ENCODE data around the gene HIVEP3. TPM values are rescaled to one million over a fixed set of nuclear protein-coding genes. Genes with fewer than 3 reads are reported as not detected.
"Not testable (repeated sequence)": the region's sequence is repeated elsewhere in the genome, so short reads cannot be mapped to it uniquely, and the experiment has no call there.

Gene HIVEP3
- total RNA-seq, 2 experiments from 2014 or later: 19.4 to 21.3 TPM

DNA sequence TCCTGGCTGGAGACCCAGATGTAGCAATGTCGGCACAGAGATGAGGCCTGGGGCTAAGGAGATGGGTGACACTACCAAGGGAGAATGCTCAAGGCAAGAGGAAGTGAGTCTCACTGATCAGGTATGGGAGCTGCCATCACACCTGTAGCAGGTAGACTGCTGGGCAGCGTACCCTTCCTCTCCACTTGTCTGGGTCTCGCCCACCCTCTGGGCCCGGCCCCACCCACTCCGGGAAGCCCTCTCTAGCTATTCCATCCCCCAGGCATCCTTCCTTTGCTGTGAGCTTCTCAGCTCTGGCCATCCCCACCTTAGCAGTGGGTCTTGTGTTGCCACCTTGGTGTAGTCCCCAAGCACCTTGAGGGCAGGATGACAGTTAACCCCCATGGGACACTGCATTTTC is 346.5 kb downstream of the HIVEP3 start:
- peaks cover 45% of the 10 kb centered on the region for H3K36me3 Mint-ChIP-seq
- H3K27ac Mint-ChIP-seq: no peak overlapping the region
- no peaks in the 10 kb centered on the region for H3K9me3 Mint-ChIP-seq
- no peak for DNase-seq
- H3K4me1 Mint-ChIP-seq: peaks cover 27% of the 10 kb centered on the region
- H3K27me3 Mint-ChIP-seq: no peaks in the 10 kb centered on the region
- H3K4me3 Mint-ChIP-seq: no peak overlapping the region

DNA sequence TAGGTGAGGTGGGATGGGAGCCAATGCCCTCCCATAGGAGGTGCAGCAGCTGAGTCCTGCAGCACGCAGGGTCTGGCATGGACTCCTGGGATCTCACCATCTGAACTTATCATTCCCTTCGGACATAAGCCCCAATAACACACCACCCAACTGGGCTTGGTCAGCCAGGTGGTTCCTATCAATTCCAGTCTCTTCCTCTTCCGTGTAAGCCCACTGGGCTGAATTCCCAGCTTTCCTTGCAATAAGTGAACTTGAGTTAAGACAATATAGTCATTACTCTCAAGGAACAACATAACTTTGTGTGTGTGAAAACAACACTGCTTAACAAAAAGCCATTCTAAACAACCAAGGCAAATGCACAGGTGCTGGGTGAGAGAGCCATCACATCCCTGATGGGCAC is 347.7 kb downstream of the HIVEP3 start:
- H3K27me3 Mint-ChIP-seq: no peaks in the 10 kb centered on the region
- H3K27ac Mint-ChIP-seq: no peak overlapping the region
- H3K36me3 Mint-ChIP-seq: peaks cover 54% of the 10 kb centered on the region
- H3K4me3 Mint-ChIP-seq: no peak overlapping the region
- no peaks in the 10 kb centered on the region for H3K9me3 Mint-ChIP-seq
- no peak for DNase-seq
- peaks cover 17% of the 10 kb centered on the region for H3K4me1 Mint-ChIP-seq

DNA sequence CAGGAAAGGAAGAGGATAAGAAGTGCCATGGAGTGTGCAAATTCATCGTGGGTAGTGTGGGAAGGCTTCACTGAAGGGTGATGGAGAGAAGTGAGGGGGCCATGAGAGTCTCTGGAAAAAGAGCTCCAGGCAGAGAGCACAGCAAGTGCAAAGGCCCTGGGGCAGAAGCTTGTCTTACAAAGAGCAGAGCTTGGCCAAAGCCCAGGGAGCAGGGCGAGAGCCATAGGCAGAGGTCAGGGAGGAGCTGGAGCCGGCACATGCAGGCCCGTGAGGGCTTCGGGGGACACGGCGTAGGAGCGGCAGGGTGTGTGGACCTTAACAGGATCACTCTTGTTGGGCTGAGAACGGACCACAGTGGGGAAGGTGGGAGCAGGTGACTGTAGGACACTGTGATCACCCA is 350.5 kb downstream of the HIVEP3 start:
- Mint-ChIP-seq H3K36me3 (peaks cover 57% of the 10 kb centered on the region), H3K27ac (no peak overlapping the region)
- DNase-seq: no peak

DNA sequence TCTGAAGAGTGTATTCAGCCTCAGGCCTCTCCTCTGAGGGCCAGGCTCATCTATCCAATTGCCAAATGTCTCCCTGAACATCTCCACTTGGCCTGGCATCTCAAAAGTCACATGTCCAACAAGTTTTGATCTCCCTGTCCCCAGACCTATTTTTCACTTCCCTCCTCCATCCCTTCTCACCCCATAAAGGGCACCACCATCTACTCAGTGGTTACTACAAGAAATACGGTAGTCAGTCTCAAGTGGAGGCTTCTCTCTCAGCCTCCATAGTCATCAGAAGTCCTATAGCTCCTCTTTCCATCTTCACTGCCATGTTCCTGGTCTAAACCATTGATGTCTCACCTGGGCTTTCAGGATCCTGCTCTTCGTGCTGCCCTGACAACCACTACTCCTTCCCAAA is 351.8 kb downstream of the HIVEP3 start:
- no peaks in the 10 kb centered on the region for H3K27me3 Mint-ChIP-seq
- no peak for DNase-seq
- H3K27ac Mint-ChIP-seq: no peak overlapping the region
- H3K36me3 Mint-ChIP-seq: peaks cover 50% of the 10 kb centered on the region
- no peak overlapping the region for H3K4me3 Mint-ChIP-seq
- H3K4me1 Mint-ChIP-seq: peaks cover 2% of the 10 kb centered on the region
- no peaks in the 10 kb centered on the region for H3K9me3 Mint-ChIP-seq

More for the DNA sequence above, 350.5 kb downstream of the HIVEP3 start:
- Mint-ChIP-seq H3K9me3 (no peaks in the 10 kb centered on the region), H3K27me3 (no peaks in the 10 kb centered on the region), H3K4me1 (peaks cover 2% of the 10 kb centered on the region), H3K4me3 (no peak overlapping the region)

DNA sequence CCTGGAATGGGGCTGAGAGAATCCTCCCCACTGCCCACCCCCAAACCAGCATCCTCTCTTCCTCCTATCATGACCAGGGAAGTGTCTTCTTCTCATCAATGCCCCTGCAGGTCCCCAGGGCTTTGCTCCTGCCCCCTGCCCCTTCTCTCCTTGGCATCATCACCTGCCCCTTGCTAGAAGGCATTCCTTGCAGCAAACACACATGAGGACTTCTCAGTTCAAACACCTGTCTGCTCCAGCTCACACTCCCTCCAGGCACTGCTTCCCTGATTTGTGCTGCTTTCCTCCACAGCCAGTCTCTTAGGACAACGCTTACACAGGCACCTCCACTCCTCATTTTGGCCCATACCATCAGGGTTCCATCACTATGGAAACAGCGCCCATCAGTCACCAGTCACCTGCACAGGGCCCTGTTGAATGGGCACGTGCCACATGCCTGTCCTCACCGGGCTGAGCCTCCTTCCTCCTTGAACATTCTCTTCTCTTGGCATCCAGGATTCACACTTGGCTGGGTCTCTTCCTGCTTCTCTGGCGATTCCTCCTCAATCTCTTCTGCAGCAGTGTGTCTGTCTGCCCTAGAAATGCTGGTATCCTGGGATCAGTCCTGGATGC is 352.3 kb downstream of the HIVEP3 start:
- no peaks in the 10 kb centered on the region for H3K9me3 Mint-ChIP-seq
- H3K4me3 Mint-ChIP-seq: no peak overlapping the region
- DNase-seq: no peak
- no peak overlapping the region for H3K27ac Mint-ChIP-seq
- peaks cover 47% of the 10 kb centered on the region for H3K36me3 Mint-ChIP-seq
- H3K4me1 Mint-ChIP-seq: peaks cover 2% of the 10 kb centered on the region
- H3K27me3 Mint-ChIP-seq: no peaks in the 10 kb centered on the region

DNA sequence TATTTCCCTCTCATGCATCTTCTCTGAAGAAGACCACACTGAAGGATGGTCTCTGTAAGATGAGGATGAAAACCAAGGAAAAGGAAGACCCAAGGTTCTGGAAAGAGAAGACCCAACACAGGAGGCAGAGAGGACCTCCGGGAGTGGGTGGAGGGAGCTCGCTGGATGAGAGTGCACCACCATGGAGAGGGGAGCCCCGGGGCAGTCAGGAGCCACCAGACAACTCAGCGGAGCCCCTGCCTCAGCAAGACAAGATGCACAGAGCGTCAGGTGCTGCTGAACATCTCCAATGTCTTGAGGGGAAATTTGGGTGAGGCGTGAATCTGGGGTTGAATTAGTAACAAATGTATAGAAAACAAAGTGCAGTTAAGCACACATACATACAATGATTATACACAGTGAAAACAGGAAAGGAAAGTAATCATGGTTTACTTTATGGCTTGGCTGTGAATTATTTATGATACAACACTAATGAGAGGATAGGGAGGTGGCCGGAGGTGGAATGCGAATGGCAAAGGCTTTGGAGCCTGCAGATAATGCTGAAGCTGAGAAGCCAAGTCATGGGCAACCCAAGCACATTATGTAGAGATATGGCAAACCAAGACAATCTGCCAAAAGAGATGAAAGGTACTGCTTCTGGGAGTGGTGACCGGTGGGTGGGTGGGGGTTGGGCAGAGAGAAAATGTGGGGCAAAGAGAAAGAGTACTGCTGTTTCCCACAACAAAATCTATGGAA is 353.8 kb downstream of the HIVEP3 start:
- H3K4me3 Mint-ChIP-seq: no peak overlapping the region
- no peak overlapping the region for H3K27ac Mint-ChIP-seq
- peaks cover 2% of the 10 kb centered on the region for H3K4me1 Mint-ChIP-seq
- no peaks in the 10 kb centered on the region for H3K9me3 Mint-ChIP-seq
- no peak for DNase-seq
- H3K36me3 Mint-ChIP-seq: peaks cover 47% of the 10 kb centered on the region
- no peaks in the 10 kb centered on the region for H3K27me3 Mint-ChIP-seq

DNA sequence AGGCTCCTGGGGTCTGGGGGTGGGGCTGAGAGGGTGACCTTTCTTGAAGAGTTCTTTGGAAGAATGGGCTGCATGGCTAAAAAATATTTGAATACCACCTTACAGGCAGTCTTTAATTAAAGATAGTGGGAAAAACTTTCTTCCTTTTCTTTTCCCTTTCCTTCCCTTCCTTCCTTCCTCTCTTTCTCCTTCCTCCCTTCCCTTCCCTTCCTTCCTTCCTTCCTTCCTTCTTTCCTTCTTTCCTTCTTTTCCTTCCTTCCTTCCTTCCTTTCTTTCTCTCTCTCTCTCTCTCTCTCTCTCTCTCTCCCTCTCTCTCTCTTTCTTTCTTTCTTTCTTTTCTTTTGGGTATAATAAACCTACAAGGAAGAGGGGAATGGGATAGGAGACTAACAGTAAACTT is 356.4 kb downstream of the HIVEP3 start:
- DNase-seq: no peak
- Mint-ChIP-seq H3K36me3 (peaks cover 44% of the 10 kb centered on the region), H3K4me3 (no peak overlapping the region), H3K27ac (no peak overlapping the region), H3K4me1 (peaks cover 2% of the 10 kb centered on the region), H3K27me3 (no peaks in the 10 kb centered on the region), H3K9me3 (no peaks in the 10 kb centered on the region)

DNA sequence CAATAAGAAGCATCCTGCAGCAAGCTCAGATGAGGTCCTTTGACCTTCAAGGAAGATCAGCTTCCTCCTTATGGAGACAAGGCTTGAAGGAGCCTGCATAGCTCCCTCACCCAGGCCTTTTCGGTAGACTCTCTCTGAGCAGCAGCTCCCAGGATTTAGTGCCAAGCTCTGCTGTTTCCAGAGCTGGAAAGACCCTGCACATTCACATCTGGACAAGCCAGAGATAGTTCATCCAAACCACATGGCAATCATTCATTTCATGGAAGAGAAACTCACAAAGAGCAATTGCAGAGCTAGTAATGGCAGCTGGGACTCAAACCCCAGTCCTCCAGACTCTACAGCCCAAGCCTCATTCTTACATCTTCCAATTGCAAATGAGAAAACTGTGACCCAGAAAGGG is 357.8 kb downstream of the HIVEP3 start:
- Mint-ChIP-seq H3K27ac (no peak overlapping the region), H3K4me1 (peaks cover 2% of the 10 kb centered on the region), H3K9me3 (no peaks in the 10 kb centered on the region), H3K27me3 (no peaks in the 10 kb centered on the region), H3K4me3 (no peak overlapping the region), H3K36me3 (peaks cover 49% of the 10 kb centered on the region)
- no peak for DNase-seq

DNA sequence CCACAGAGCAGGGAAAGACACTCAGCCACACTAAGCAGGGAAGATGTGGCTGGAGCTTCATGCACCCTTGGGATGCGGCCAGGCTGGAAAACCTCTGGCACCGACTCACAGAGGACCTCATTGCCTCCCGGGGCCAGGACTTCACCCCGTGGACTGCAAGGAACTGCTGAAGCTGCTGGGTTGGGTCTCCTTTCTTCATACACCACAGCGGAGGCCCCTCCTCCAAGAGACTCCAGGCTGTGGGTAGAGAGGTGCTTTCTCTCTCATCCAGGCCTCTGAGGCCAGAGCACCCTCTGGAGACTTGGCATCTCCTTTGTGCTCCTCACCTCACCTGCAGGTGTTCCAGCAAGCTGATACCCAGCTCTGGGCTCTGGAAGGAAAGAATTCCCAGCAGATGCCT is 358.2 kb downstream of the HIVEP3 start:
- H3K4me1 Mint-ChIP-seq: peaks cover 2% of the 10 kb centered on the region
- H3K27me3 Mint-ChIP-seq: no peaks in the 10 kb centered on the region
- no peak for DNase-seq
- H3K9me3 Mint-ChIP-seq: peaks cover 4% of the 10 kb centered on the region
- peaks cover 54% of the 10 kb centered on the region for H3K36me3 Mint-ChIP-seq
- H3K4me3 Mint-ChIP-seq: no peak overlapping the region
- H3K27ac Mint-ChIP-seq: no peak overlapping the region

DNA sequence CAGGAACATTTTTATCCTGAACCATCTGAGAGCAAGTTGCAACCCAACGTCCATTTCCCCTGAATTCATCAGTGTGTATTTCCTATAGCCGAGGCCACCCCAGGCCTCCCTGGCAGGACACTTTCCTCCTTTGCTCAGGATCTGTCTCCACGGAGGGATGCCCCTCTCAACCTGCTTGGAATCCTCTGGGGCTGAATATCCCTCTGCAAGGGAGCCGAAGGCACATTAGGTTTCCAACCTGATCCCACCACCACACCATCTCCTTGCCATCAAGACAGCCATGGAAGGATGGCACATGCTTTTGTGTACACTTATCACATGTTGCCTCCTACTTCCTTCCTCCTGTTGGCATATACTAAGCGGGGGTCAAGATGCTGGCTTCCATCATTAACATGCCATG is 359.4 kb downstream of the HIVEP3 start:
- no peak for DNase-seq
- Mint-ChIP-seq H3K4me3 (no peak overlapping the region), H3K9me3 (peaks cover 6% of the 10 kb centered on the region), H3K4me1 (peaks cover 2% of the 10 kb centered on the region), H3K27me3 (no peaks in the 10 kb centered on the region), H3K36me3 (peaks cover 64% of the 10 kb centered on the region), H3K27ac (no peak overlapping the region)

DNA sequence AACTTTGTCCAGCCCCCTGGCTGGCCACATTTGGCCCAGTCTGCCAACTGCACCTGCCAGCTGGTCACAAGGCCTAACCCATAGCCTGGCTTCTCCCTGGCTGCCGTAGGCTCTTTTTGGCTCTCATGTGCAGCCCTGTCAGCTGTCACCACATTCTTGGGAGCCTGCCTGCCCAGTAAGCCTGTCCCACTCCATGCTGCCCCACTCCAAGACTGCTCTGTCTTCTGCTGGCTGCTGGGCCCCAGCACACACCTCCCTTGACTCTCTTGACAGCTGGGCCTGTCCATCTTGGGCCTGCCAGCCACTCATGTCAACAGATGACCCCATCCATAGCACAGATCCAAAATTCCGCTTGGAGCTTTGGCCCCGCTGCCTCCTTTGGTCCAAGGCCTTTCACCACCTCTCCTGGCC is 360.0 kb downstream of the HIVEP3 start:
- Mint-ChIP-seq H3K36me3 (peaks cover 67% of the 10 kb centered on the region), H3K4me3 (no peak overlapping the region), H3K4me1 (no peaks in the 10 kb centered on the region), H3K27ac (no peak overlapping the region), H3K9me3 (peaks cover 6% of the 10 kb centered on the region), H3K27me3 (no peaks in the 10 kb centered on the region)
- no peak for DNase-seq

DNA sequence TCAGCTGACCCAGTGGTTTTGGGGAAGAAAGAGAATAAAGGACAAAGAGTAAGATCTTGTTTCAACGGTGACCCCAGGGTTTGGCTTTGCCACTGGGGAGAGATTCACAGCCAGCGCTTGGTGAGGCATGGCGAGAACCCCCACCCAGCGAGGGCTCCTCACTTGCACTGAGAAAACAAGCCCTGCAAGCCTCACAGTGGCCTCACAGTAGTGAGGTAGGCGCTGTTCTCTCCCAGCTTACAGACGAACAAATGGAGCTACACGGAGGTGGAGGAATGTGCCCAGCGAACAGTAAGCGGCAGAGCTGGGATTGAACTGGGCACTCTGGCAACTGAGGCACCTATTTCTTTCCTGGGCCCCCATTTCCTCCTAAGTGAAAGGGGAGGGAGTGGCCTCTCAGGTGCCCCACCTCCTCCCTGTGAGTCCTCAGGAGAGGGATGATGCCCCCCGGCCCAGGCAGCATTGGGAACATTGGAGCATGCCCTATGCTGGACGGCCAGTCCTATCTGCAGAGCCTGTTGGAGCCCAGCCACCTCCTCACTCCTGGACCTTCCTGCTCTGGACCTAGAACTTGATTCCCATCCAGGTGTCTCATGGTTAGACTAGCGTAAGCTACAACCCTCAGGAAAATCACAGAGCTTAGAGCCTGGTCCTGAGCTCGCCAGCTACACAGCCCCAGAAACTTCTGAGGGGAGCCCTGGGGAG is 360.8 kb downstream of the HIVEP3 start:
- Mint-ChIP-seq H3K4me3 (no peak overlapping the region), H3K36me3 (peaks cover 67% of the 10 kb centered on the region), H3K27me3 (no peaks in the 10 kb centered on the region), H3K27ac (no peak overlapping the region), H3K4me1 (no peaks in the 10 kb centered on the region), H3K9me3 (peaks cover 9% of the 10 kb centered on the region)
- no peak for DNase-seq

DNA sequence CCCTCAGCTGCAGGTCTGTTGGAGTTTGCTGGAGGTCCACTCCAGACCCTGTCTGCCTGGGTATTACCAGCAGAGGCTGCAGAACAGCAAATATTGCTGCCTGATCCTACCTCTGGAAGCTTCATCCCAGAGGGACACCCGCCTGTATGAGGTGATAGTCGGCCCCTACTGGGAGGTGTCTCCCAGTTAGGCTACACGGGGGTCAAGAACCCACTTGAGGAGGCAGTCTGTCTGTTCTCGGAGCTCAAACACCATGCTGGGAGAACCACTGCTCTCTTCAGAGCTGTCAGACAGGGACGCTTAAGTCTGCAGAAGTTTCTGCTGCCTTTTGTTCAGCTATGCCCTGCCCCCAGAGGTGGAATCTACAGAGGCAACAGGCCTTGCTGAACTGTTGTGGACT is 364.0 kb downstream of the HIVEP3 start:
- H3K36me3 Mint-ChIP-seq: peaks cover 76% of the 10 kb centered on the region

DNA sequence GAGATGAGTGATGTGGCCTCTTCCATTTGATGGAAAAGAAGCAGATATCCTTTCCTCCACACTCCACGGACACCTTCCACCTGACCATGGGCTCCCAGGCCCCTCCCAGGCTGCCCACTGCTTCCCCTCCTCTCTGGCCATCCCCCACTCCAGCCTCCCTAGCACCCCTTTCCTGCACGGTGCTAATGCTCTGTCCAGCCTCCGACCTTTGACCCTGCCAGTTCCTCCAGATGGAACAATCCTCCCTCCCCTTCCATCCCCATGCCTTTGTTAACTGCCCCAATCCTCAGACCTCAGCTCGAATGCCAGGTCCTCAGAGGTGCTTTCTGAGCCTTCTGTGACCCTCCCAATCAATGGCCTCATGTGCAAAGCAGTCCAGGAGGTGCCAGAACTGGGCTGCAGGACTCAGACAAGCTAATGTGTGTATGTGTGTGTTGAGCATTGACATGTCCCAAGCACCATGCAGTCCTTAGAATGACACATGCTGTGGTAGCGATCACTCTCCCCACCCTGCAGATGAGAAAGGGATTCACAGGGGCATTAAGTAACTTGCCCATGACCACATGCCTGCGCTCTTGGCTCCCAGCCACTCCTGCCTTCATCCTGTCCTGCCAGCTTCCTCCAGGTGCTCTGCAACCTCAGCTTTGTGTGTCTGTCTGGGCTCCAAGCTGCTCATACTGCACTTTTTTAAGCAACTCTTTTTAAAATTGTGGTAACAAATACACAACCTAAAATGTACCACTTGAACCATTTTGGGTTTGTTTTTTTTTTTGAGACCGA is 370.8 kb downstream of the HIVEP3 start:
- H3K4me3 Mint-ChIP-seq: no peak overlapping the region
- no peak overlapping the region for H3K27ac Mint-ChIP-seq
- no peaks in the 10 kb centered on the region for H3K4me1 Mint-ChIP-seq
- H3K36me3 Mint-ChIP-seq: peaks cover 58% of the 10 kb centered on the region
- H3K27me3 Mint-ChIP-seq: no peaks in the 10 kb centered on the region
- no peak for DNase-seq
- H3K9me3 Mint-ChIP-seq: peaks cover 16% of the 10 kb centered on the region

More for the DNA sequence above, 364.0 kb downstream of the HIVEP3 start:
- not testable (repeated sequence) for H3K4me3 Mint-ChIP-seq, H3K4me1 Mint-ChIP-seq, H3K27me3 Mint-ChIP-seq, H3K27ac Mint-ChIP-seq, DNase-seq
- peaks cover 17% of the 10 kb centered on the region for H3K9me3 Mint-ChIP-seq

DNA sequence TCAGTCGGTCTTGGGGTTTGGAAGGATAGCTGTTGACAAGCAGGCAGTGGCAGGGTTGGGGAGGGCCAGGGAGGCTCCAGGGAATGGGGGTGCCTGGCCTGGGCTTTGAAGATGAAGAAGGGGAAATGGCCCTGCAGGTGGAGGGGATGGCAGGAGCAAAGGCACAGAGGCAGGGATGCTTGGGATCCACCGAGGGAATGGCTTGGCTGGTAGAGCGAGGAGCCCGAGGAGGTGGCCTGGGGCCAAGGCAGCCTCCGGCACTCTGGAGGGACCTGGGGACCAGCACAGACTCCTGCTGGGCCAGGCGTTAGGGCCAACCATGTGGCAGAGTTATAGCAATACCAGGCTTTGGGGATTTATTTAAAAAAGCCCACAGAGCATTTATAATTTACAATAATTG is 371.4 kb downstream of the HIVEP3 start:
- DNase-seq: no peak
- H3K4me1 Mint-ChIP-seq: no peaks in the 10 kb centered on the region
- no peaks in the 10 kb centered on the region for H3K27me3 Mint-ChIP-seq
- H3K4me3 Mint-ChIP-seq: no peak overlapping the region
- H3K27ac Mint-ChIP-seq: no peak overlapping the region
- peaks cover 54% of the 10 kb centered on the region for H3K36me3 Mint-ChIP-seq
- peaks cover 12% of the 10 kb centered on the region for H3K9me3 Mint-ChIP-seq
